ENCODE data around the gene AIG1.

DNA sequence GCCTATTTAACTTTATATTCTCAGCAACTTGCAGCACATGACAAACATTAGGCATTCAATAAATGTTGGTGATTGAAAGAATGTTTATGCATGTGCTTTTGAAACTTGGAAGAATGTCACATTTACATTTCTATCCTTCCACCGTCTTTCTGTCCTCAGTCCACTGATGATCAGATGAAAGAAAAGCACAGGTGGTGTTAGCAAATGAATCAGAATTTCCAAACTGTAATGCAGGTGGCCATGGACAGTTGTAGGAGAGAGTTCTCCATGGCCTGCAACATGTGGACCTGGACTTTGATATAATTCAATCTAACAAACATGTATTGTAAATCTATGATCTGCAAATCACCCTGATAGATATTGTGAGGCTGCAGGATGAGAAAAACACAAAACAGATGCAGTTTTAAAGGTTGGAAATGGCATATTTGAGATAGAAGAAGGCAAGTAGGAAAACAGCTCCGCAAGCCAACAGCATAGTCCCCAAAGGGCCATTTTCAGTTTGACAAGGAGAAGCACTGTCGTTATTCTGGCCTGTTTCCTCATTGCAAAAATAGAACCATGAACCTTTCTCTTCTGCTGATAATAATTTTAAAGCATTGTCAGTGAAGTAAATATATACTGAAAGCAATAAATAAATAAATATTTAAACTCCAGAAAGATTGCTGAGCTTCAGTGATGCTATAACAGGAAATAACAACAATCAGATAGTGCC, 119.4 kb downstream of the AIG1 start:
- TF ChIP-seq CTCF (IDR thresholded peaks at IDR 0.05) (no peak), POLR2A (IDR thresholded peaks at IDR 0.05) (no peak)

Measured in adrenal gland (tissue), 5 donors.